Heart right ventricle (tissue), 16 donors: Measurements from ENCODE around the gene MPV17. TPM values are rescaled to one million over a fixed set of nuclear protein-coding genes. Genes with fewer than 3 reads are reported as not detected.
A peak's percentile ranks its signal among the peaks of the same experiment; 100 is the strongest.

ENCODE experiments used
- ATAC-seq, 8 donors: fragments of 200-7000 bp; cut with Tn5 transposase; one replicate each; pipeline ENCODE4 v1.9.1; 2020; ENCODE audit warnings: mild to moderate bottlenecking in 8 of 8, moderate library complexity in 8 of 8, moderate number of reproducible peaks in 1 of 8
- DNase-seq, 2 donors: peaks; one replicate each; pipeline ENCODE4 v3.0.0-alpha.2; 2020
- H3K27ac ChIP-seq, 10 donors: fragments of 200-600 bp; sonication (generic) in 2 of 10; one replicate each; pipeline versions ENCODE4 v1.5.0 to v1.8.0; 2020 to 2022; ENCODE audit warnings: mild to moderate bottlenecking in 3 of 10
- H3K27me3 ChIP-seq, 7 donors: fragments of 200-600 bp; one replicate each; pipeline ENCODE4 v1.8.0; 2021 to 2022; ENCODE audit warnings: mild to moderate bottlenecking in 2 of 7
- H3K36me3 ChIP-seq, 9 donors: fragments of 200-600 bp; sonication (generic) in 1 of 9; one replicate each; pipeline versions ENCODE4 v1.5.0 to v1.8.0; 2020 to 2022; ENCODE audit warnings: mild to moderate bottlenecking in 2 of 9
- H3K4me1 ChIP-seq, 9 donors: fragments of 200-600 bp; sonication (generic) in 1 of 9; one replicate each; pipeline versions ENCODE4 v1.5.0 to v1.8.0; 2020 to 2022; ENCODE audit warnings: mild to moderate bottlenecking in 4 of 9
- H3K4me3 ChIP-seq, 10 donors: fragments of 200-600 bp; sonication (generic) in 2 of 10; one replicate each; pipeline versions ENCODE4 v1.5.0 to v1.8.0; 2020 to 2022; ENCODE audit warnings: mild to moderate bottlenecking in 7 of 10, moderate library complexity in 2 of 10
- H3K9me3 ChIP-seq, 11 donors: fragments of 200-600 bp in 10 of 11; sonication (generic) in 2 of 11; one replicate each; pipeline versions ENCODE4 v1.5.0 to v1.8.0; 2013 to 2022; ENCODE audit warnings: mild to moderate bottlenecking in 2 of 11, control low read depth in 1 of 11, moderate library complexity in 1 of 11
- CTCF ChIP-seq, 9 donors: fragments of 200-600 bp; sonication (generic) in 2 of 9; IDR thresholded peaks; one replicate each; pipeline versions ENCODE4 v1.5.0 to v1.8.0; 2021 to 2022; ENCODE audit warnings: antibody characterized with exemption in 9 of 9, mild to moderate bottlenecking in 5 of 9, moderate library complexity in 1 of 9
- WGBS, 2 donors: extraction: QIAGEN DNeasy Blood & Tissue Kit; methylation state at CpG; one replicate each; pipeline ENCODE4 v1.1.7; 2013; ENCODE audit warnings: inconsistent platforms in 1 of 2; 5-methylcytosine and 5-hydroxymethylcytosine counted together
- intact Hi-C, 10 donors: fragments of 100-400 bp; cut with DNase I; formaldehyde crosslinking; loops; one replicate each; pipeline versions ENCODE4 v1.11.1 to v1.14.2; 2022
- polyA plus RNA-seq, 2 donors: library from polyadenylated mRNA; stranded (reverse); fragments of 200-250 nt; gene quantifications; one replicate each; pipeline ENCODE4 v1.2.3, GENCODE V29; 2013
- total RNA-seq, 10 donors: library from RNA; stranded (reverse); fragmentation: NEBNext Ultra II Directional in 3 of 10; extraction: Animal tissue kit (Norgen Biotek cat#: 25700) in 3 of 10; gene quantifications; one replicate each; pipeline versions ENCODE4 v1.2.1 to v1.2.4, GENCODE V29; 2021 to 2023
- donor health status: Arrhythmogenic right ventricular cardiomyopathy.
- donor health status: ischemic (EF 13 %, LVEDD 7.1; RV severe dilation, severe dysfunction).
- donor health status: healthy with polysubstance abuse.
- donor health status: DM: no; HTN: yes; CAD: no.
- donor health status: DM: no; HTN: no; CAD: no.
- donor health status: ischemic (EF 25% LVEDD 6.9; RV normal size, moderate dysfunction).
- donor health status: ischemic (EF 25% LVEDD 5.7; RV mildly dilated, moderate dysfunction).
- donor health status: healthy.
- donor health status: DM: yes; HTN: yes; CAD: no.
- donor health status: Ischemic cardiomyopathy.
- donor health status: ischemic (EF 35%, LVEDD 5.7; RV mildly dilated, moderate dysfunction).
- donor health status: nonischemic (EF 11% LVEDD 7.7; RV severe dilation, severe dysfunction).
- donor health status: DM: yes; HTN: yes; CAD: no.
- donor health status: PGD.
- donor health status: ischemic (EF 29% LVEDD 5.4; RV normal size, mild dysfunction).
- donor health status: nonischemic (EF 23%, LVEDD 6.1; RV moderate dilation, normal function).

MPV17 gene
- total and polyA plus RNA-seq, 12 donors: 40.8 to 220 (median 69.1) TPM

GRCh38 chr2:27356382-27357181 is 33.7 kb upstream of the MPV17 start, which contains the start of gene GTF3C2:
Gene GTF3C2, minus strand, starts transcription at chr2:27356764. Its CDS starts 13,210 bp downstream, at chr2:27343554.
- 0 to 1% methylated on average over 67 of the region's 67 CpGs for WGBS, 2 donors
- Histone ChIP-seq H3K4me1 (peaks cover 0 to 47% (median 37%) of the 10 kb centered on the region in 9 donors), H3K27me3 (no peaks in the 10 kb centered on the region), H3K36me3 (peaks cover 0 to 6% (median 0%) of the 10 kb centered on the region in 9 donors), H3K4me3 (peak within 1 kb of the TSS; percentile 68 to 98 (median 85)), H3K9me3 (no peaks in the 10 kb centered on the region), H3K27ac (peak within 1 kb of the TSS; percentile 83 to 97 (median 90))
- TF ChIP-seq CTCF (IDR thresholded peaks at IDR 0.05): peak in 3 of 9 donors; percentile 12 to 17 (median 17)
- peak; percentile 97 to 99 (median 98) for ATAC-seq
- peak; percentile 93 to 95 for DNase-seq
- intact Hi-C loops: loop anchor here in 5 of 10 donors (2.0 to 10.0 kb wide), 5 partner anchors 14 to 144 kb away; partner anchors contain the start of genes MPV17 (in 4 of the 5), ATRAID (in 2 of the 5), EIF2B4 (in 2 of the 5) and SLC5A6 (in 2 of the 5)

GRCh38 chr2:27356056-27356381 is 33.1 kb upstream of the MPV17 start:
- DNase-seq (peak in 1 of 2 donors; percentile 30), ATAC-seq (peak in 6 of 8 donors; percentile 5 to 24 (median 12))
- H3K27ac ChIP-seq: peak overlapping the region; percentile 83 to 97 (median 90)
- H3K4me3 ChIP-seq: peak overlapping the region; percentile 68 to 98 (median 85)
- no peaks in the 10 kb centered on the region for H3K9me3 ChIP-seq
- intact Hi-C loops: loop anchor here in 5 of 10 donors (2.0 to 10.0 kb wide), 5 partner anchors 15 to 144 kb away; partner anchors contain the start of genes MPV17 (in 4 of the 5), ATRAID (in 2 of the 5), EIF2B4 (in 2 of the 5) and SLC5A6 (in 2 of the 5)
- H3K4me1 ChIP-seq: peaks cover 0 to 47% (median 37%) of the 10 kb centered on the region in 9 donors
- 0 to 1% methylated on average over 12 of the region's 12 CpGs for WGBS, 2 donors
- peaks cover 0 to 6% (median 0%) of the 10 kb centered on the region in 9 donors for H3K36me3 ChIP-seq
- H3K27me3 ChIP-seq: no peaks in the 10 kb centered on the region
- no peak for TF ChIP-seq CTCF (IDR thresholded peaks at IDR 0.05)

- no peak for ATAC-seq
- WGBS, 2 donors: 93 to 95% methylated on average over 7 of the region's 7 CpGs
- TF ChIP-seq CTCF (IDR thresholded peaks at IDR 0.05): no peak
- Histone ChIP-seq H3K27me3 (no peaks in the 10 kb centered on the region), H3K9me3 (no peaks in the 10 kb centered on the region), H3K36me3 (peaks cover 0 to 12% (median 0%) of the 10 kb centered on the region in 9 donors), H3K4me3 (no peak overlapping the region), H3K4me1 (peaks cover 0 to 47% (median 37%) of the 10 kb centered on the region in 9 donors), H3K27ac (no peak overlapping the region)
- intact Hi-C loops: loop anchor here in 2 of 10 donors (5.0 to 10.0 kb wide), 2 partner anchors 140 to 222 kb away; partner anchors contain the start of genes ATRAID (in 1 of the 2), CAD (in 1 of the 2), PREB (in 1 of the 2) and SLC5A6 (in 1 of the 2)
- DNase-seq: no peak
These were observed 31.7 kb upstream of the MPV17 start for GRCh38 chr2:27354597-27354927.
